GM21619 (cell line): ENCODE results near the gene TAF10.

Experiments used
- ATAC-seq: cut with Tn5 transposase; IDR thresholded peaks from one replicate; pipeline ENCODE4 v1.9.1; 2021; ENCODE audit not compliant: unreplicated experiment

The TAF10 gene

DNA sequence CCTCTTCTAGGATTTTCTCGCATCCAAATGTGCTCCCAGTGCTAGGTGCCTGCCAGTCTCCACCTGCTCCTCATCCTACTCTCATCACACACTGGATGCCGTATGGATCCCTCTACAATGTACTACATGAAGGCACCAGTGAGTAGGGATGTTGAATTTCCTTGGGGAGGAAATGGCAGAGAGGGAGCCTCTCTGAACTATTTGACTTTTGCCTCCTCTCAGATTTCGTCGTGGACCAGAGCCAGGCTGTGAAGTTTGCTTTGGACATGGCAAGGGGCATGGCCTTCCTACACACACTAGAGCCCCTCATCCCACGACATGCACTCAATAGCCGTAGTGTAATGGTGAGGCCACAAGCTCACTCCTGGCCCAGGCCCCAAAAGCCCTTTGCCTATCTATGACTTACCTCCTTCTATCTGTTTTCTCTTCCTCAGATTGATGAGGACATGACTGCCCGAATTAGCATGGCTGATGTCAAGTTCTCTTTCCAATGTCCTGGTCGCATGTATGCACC, 2.5 kb downstream of the TAF10 start:
- ATAC-seq, result no peak

DNA sequence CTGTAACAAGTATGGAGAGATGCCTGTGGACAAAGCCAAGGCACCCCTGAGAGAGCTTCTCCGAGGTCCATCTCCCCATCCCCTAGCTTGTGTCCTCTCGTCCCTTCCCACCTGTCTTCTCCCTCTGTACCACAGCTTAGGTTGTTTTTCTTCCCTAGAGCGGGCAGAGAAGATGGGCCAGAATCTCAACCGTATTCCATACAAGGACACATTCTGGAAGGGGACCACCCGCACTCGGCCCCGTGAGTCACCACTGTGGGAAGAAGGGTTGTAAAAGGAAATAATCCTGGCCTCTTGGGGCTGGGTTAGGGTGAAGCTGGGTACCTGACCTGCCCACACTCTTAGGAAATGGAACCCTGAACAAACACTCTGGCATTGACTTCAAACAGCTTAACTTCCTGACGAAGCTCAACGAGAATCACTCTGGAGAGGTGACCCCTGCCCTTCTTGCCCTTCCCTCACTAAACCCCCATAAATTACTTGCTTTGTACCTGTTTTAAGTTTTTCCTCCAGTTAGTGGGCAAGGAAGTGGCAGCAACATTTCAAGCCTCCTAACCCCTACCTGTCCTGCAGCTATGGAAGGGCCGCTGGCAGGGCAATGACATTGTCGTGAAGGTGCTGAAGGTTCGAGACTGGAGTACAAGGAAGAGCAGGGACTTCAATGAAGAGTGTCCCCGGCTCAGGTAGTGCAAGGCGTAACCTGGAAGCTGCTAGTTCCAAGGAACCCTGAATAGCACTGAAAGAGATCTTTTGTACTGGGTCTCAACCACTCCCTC, 3.1 kb downstream of the TAF10 start:
- no peak for ATAC-seq

DNA sequence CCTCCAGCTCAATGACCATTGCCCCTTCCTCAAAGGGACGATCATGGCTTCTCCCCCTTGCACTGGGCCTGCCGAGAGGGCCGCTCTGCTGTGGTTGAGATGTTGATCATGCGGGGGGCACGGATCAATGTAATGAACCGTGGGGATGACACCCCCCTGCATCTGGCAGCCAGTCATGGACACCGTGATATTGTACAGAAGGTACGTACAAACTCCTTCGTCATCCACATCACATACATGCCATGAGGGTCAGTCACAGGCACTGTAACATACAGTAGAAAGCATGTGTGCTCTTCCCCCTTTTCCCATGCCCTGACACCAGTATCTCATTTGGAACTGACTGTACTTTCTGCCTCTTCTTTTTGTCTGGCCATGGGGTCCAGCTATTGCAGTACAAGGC, 4.0 kb downstream of the TAF10 start:
- ATAC-seq, result no peak

DNA sequence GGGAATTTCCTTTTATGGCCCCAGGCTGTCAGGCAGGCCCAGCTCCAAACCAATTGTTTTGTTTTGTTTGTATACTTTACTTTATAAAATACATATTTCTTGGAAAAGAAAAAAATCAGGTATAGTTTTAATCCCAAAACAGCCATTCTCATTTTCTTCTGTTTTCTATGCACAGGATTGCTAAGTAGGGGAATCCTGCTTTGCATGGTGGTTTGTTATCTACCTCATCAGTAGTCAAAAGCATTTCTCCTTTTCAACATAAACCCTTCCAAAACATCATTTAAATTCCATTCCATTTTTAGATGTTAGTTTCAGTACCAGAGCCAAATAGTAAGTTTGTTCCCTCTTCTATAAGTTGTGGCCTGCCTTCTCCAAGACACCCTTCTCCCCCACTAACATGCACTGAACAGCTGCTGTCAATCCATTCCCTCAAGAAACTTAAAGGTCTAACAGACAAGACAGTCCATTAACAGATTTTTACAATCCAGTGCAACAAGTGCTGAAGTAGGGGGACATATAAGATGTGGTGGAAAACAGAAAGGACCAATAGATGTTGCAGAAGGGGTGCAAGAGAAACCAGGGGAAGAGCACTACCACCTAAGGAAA, 4.7 kb downstream of the TAF10 start:
- no peak for ATAC-seq

DNA sequence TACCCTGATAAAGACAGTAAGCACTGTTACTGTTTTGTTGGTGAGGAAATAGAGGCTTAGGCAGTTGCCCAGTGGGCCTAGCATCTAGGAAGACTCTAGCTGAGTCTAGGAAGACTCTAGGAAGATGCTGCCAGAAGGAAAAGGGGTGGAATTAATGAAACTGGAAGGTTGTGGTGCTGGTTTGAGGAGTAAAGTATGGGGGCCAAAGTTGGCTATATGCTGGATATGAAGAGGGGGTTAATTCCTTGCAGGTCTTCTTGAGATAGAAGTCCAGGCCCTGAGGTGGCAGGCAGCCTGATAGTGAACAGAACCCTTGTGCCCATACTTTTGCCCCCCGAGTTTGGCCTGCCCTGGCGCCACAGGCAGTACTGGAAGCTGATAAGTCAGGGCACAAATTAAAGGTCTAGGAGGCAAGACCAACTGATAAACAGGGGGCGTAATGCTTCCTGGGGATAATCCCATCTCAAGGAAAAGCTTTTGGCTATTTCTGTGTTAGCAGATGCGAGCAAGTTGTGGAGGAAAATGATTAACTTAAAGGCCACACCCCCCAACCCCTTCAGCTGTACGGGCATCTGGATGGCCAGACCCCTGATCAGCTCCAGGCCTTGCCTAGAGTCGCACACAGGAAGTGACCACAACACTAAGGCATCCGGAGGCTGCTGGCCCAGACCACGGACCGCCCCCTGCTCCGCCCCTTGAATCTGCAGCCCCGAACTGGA, 5.4 kb downstream of the TAF10 start:
- peak; percentile 49 for ATAC-seq

DNA sequence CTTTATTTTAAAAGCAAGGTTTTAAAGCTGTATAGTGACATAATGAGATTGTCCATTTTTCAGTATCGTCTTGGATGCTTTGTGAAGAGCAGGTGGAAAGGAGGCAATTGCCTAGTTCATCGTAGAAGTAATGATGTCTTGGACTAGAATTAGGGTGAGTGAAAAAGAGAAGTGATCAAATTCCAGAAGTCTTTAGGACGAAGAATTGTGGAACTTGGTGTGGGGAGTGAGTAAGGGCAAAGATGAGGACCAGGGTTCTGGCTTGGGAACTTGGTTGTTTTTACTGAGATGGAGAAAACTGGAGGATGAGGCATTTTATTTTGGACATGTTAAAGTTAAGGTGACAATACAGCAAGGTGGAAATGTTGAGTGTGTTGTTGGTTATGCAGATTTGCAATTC, 7.2 kb downstream of the TAF10 start:
- ATAC-seq, result no peak

DNA sequence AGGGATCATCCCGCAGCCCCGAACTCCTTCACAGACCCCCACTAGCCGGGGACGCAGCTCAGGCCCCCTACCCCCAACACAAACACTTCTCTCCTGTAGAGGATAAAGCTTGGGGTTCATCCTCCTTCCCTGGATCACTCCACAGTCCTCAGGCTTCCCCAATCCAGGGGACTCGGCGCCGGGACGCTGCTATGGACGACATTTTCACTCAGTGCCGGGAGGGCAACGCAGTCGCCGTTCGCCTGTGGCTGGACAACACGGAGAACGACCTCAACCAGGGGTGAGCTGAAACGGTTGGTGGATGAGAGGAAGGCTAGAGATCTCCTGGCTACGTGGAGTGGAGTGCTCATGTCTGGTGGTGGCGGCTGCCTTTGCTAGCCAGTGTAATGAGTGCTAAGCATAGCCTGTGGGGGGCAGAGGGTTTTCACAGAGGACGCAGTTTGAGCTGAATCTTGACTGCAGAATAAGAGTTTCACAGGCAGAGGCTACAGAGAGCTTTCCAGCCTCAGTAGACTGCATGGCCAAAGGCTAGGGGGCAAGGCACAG, 7.9 kb downstream of the TAF10 start:
- peak; percentile 35 for ATAC-seq

DNA sequence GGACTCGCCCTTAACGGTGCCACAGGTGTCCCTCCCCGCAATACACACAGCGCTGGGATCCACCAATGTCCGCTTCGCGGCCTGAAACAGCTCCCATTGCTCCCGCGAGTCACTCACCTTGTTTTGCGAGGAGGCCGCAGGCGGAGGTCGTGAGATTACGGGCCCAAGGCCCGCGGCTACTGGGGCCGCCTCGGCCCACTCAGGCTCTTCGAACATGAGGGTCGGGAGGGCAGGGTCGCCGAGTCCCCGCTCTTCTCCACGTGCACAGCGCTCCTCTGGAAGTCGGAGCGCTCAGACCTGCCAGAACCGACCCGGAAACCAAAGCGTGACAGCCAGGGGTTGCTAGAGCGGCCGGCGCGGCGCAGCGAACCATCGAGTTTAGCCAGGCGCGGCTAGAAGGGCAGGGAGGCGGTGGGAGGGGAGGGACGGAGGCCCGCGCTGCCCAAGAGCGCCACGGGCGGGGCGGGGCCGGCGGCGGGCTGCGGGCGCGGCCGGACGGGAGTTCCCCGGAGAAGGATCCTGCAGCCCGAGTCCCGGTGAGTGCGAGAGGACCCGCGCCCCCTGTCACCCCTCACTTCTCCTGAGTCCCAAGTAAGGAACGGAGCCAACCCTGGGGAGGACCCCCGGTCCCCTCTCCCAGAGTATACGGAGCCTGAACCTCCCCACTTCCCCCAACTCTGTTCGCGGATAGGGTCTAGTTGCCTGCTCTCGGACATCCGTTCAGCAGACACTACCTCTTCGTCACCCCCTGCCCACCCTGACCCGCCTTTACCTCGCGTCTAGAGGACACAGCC, 8.5 kb downstream of the TAF10 start, which contains the start of the genes ILK and RRP8:
Gene ILK, plus strand, starts transcription at position 488 of the 794 bp plus-strand sequence. CDS start 498 bp downstream, outside the sequence.
Gene RRP8, minus strand, starts transcription at position 330 of the 794 bp plus-strand sequence. Its CDS starts 114 bp downstream, at position 216.
- peak; percentile 67 for ATAC-seq

DNA sequence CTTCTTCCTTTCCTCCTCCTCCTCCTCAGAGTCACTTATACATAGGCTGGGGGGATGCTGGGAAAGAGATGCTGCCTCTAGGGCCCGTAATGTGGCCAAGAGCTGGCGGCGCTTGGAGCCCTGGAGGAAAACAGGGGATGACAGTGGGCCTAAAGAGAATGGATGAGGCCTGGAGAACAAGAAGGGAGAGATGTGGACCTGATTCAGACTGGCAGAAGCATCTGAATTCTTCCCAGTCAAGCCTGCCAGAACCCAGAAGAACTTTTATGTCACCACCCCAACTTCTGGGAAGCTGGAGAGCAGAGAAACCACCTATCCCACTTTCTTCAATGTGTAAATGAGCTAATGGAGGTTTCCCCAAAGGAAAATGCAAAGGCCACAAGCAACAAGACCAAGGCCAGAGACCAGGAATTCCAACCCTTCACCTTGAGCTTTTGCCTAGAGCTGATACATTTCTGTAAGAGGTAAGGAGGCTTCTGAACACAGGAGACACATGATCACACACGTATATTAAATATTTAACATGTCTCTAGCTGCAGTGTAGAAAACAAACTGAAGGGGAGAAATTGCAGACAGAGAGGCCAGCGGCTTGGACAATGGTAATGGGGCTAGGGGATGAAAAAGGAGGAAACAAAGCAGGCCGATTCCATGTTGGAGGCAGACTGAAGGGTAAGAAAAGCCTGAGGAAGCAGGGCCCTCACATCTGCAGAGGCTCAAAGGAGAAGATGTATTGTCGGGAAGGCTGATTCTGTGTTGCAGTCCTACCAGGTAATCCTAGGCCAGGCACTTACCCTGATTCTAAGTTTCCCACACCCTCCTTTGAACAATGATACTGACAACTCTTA, 9.7 kb downstream of the TAF10 start:
- no peak for ATAC-seq

DNA sequence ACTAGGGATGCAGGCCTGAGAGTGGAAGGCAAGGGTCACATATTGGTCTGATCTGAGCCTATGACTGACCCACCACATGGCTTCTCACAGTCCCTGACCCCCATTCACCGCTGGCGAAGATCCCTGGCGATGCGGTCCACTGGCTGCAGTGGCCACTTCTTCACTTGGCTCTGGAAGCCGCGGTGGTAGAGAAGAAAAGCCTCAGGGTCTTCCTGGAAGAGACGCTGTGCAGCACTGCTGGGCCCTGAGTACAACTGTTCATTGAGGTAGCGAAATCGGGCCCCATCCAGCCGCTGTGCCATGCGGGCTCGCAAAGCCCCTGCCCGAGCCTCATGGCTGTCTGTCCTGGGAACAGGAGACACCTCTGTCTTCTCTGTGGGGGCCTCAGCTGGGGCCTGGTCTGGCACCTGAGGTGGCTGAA, 11.0 kb downstream of the TAF10 start:
- ATAC-seq, result no peak

DNA sequence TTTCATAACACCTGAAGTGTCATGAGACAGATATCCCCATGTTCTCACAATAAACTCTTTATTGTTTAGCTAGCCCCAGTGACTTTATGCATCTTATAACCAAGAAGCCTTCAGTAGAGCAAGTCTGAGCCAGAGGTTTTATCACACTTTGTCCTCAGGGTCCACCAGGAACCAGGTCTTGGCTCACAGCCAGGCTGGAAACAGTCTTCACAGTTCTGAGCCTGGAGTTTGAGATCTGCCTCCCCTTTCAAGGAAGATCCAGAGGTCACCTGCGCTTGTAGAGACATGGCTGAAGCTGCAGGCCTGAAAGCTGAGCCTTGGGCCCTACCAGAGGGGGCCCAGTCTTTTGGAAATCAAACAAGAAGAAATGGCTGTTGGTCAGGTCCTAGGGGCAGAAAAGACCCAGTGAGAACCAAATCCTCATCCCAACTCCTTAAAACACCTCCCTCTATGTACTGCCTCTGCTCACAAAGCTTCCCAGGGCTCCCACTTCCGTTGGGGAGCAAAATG, 12.1 kb downstream of the TAF10 start:
- no peak for ATAC-seq

DNA sequence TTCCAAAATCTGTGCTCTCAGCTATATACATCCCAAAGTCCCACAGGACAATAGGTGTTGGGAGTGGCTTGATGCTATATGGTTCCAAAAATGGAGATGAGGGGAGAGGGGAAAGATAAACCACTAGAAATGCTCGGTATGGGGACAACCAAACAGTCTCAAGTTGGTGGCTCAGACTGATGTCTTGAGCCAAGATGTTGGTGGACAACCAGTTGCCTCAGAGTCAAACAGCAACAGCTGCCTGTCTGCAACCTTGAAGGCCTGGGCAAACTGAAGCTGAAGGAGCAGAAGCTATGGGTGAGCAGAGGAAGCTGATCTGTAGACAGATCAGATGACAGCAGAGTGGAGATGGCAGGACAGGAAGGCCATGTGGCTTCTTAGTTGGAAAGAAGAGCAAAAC, 12.6 kb downstream of the TAF10 start:
- ATAC-seq, result no peak

DNA sequence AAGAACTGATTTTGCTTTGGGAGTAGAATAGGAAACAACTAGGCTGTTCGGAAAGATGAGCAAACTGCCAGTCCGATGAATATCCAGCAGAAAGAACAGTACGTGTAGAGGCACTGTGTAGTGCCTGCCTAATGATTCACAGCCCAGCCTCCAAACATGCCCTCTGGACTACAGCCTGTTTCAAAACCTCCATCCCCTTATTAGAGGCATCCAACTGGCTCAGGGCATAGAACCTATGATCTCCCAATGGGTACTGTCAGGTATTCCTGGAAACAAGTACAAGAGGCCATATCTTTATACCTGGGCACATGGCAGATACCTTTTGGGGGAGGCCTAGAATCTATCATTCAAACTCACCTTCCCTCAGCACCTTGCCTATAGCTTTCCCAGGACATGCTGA, 13.5 kb downstream of the TAF10 start:
- ATAC-seq, result no peak

DNA sequence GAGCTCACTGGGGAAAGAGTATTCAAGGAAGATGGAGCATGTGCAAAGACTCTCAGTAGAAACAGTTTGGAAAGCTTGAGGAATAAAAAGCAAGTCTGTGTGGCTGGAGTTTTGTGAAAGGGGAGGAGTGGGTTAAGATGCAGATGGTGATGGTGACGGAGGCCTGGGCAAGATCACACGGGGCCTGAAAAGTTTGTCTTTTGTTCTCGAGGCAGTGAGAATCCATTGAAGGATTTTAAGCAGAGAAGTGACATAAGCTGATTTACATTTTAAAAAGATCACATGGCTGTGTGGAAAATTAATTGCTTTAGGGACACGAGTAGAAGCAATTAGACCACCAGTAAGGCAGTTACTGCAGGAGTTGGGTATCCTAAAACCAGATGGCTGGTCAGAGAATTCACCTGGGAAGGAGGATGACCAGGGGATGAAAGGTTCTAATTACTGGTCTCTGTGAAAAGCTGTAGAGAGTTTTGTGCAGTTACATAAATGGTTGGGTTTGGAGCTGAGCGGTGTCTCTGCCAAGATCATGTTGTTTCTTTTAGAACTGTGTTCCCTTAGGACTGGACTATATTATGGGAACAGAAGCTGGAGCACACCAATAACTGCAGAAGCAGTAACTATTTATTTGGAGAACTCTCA, 15.7 kb downstream of the TAF10 start:
- ATAC-seq, result no peak

DNA sequence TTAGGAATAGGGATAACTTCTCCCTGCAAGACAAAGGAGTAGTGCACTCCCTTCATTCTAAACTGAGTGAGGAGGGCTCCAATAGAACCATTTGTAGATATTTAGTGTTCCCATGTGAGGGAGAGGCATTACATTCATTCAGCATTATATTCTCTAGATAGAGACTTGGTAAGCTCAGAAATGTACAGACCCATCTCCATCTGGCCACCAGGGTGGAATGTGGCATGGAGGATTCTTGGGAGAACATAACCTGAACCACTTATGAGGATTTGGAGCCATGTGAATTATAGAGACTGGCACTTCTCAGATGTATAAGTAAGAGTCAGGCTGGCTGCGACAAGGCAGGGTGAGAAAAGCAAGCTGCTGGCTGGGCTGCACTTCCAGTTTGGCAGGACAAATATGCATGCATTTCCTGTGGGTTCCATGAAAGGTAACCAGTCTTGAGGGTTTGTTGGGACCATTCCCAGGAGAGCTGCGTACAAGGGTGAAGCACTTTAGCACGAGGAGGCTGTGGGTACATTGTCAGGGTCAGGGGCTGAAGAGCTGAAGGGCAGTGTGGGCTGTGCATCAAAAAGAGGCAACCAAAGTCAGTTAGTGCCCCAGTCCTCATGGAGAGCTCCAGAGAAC, 17.8 kb downstream of the TAF10 start:
- no peak for ATAC-seq

DNA sequence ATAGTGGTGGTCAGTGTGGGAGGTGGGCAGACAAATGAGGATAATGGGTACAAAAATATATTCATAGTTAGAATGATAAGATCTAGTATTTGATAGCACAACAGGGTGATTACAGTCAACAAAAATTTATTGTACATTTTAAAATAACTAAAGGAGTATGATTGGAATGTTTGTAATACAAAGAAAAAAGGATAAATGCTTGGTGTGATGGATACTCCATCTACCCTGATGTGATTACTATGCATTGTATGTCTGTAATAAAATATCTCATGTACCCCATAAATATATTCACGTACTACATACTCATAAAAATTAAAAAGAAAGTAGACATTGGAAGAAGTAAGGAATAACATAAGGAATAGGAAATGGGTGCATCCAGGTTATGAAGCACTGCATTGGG, 24.0 kb downstream of the TAF10 start:
- ATAC-seq, result no peak

DNA sequence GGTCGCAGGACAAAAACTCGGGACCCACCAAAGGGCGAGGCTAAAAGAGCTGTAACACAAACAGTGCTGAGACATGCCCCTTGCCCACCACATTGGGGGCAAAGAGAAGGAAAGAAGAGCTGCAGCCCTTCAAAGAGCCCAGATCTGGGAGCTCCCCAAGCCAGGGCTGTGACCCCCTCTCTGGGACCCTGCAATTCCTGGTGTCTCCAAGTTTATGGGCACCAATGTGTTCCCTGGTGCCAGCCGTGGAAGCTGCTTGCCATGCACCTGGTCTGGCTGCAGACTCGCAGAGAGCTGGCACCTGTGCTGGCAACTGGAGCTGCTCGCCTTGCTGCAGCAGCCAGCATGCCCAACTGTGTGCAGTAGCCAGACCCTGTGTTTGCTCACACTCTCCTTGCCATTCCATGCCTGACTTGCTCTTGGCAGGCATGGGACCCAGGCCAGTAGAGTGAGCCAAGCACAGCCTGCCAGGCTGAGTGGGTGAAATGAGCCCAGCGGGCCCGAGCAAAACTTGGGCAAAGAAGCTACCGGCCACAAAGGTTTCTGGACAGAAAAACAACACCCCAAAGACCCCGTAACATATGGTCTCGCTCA, 24.6 kb downstream of the TAF10 start:
- no peak for ATAC-seq
